Bronchial epithelial cell (primary cell): Measurements from ENCODE around the gene NSMCE1. TPM values are rescaled to one million over a fixed set of nuclear protein-coding genes. Genes with fewer than 3 reads are reported as not detected.

Experiments used
- DNase-seq: peaks from one replicate; pipeline ENCODE4 v3.0.0-alpha.2; 2010; ENCODE audit warnings: low read depth
- FAIRE-seq: peaks from 2 replicates; lab custom pipeline; 2011; peaks lifted over from hg19 to GRCh38; lab: Jason Lieb, UNC
- H3K27me3 ChIP-seq: 2 replicates; pipeline ENCODE4 v1.5.1; 2011; ENCODE audit warnings: low read length; ENCODE audit not compliant: control insufficient read depth, insufficient read depth
- H3K36me3 ChIP-seq: 2 replicates; pipeline ENCODE4 v1.5.1; 2011; ENCODE audit warnings: low read length; ENCODE audit not compliant: control insufficient read depth, insufficient read depth
- H3K4me3 ChIP-seq: 2 replicates; pipeline ENCODE4 v1.5.1; 2011; ENCODE audit warnings: mild to moderate bottlenecking, low read depth, low read length, control low read depth
- CTCF ChIP-seq: IDR thresholded peaks from 2 replicates; pipeline ENCODE4 v1.5.1; 2011; ENCODE audit warnings: mild to moderate bottlenecking, moderate library complexity, low read length, control low read depth, inconsistent platforms; ENCODE audit not compliant: insufficient read depth, severe bottlenecking
- total RNA-seq: library from RNA; depleted of rRNA; stranded (reverse); fragments of >200 nt; gene quantifications from 2 replicates; pipeline ENCODE4 v1.2.1, GENCODE V29; 2014

Gene NSMCE1
- total RNA-seq, 1 donor from 2014 or later: 111 TPM

GRCh38 chr16:27238016-27238587 lies 30.5 kb downstream of the NSMCE1 start:
- Histone ChIP-seq H3K27me3 (no peaks in the 10 kb centered on the region), H3K36me3 (peaks cover 7% of the 10 kb centered on the region), H3K4me3 (no peak overlapping the region)
- TF ChIP-seq CTCF: no peak
- DNase-seq (no peak), FAIRE-seq (no peak)

- no peak for TF ChIP-seq CTCF
- no peak for DNase-seq
- FAIRE-seq: no peak
- H3K36me3 ChIP-seq: peaks cover 7% of the 10 kb centered on the region
- no peaks in the 10 kb centered on the region for H3K27me3 ChIP-seq
- no peak overlapping the region for H3K4me3 ChIP-seq
These were observed 31.2 kb downstream of the NSMCE1 start for GRCh38 chr16:27237219-27238015.

GRCh38 chr16:27236635-27237218 lies 31.8 kb downstream of the NSMCE1 start:
- H3K27me3 ChIP-seq: no peaks in the 10 kb centered on the region
- DNase-seq: no peak
- H3K36me3 ChIP-seq: peaks cover 11% of the 10 kb centered on the region
- no peak overlapping the region for H3K4me3 ChIP-seq
- no peak for FAIRE-seq
- no peak for TF ChIP-seq CTCF

GRCh38 chr16:27235938-27236245 lies 32.7 kb downstream of the NSMCE1 start:
- Histone ChIP-seq H3K27me3 (no peaks in the 10 kb centered on the region), H3K4me3 (no peak overlapping the region), H3K36me3 (peaks cover 12% of the 10 kb centered on the region)
- FAIRE-seq (no peak), DNase-seq (no peak)
- TF ChIP-seq CTCF: no peak

- DNase-seq (peak; percentile 68), FAIRE-seq (no peak)
- TF ChIP-seq CTCF: peak; percentile 89
- Histone ChIP-seq H3K36me3 (peaks cover 14% of the 10 kb centered on the region), H3K27me3 (no peaks in the 10 kb centered on the region), H3K4me3 (no peak overlapping the region)
These were observed 33.3 kb downstream of the NSMCE1 start for GRCh38 chr16:27235055-27235937.
